G401.6 (cell line): ENCODE results near the gene PDHB.
"Not testable (repeated sequence)": the region's sequence is repeated elsewhere in the genome, so short reads cannot be mapped to it uniquely, and the experiment has no call there.

Experiments
- FAIRE-seq: peaks from 2 replicates; lab custom pipeline; 2012; peaks lifted over from hg19 to GRCh38; lab: Jason Lieb, UNC

The PDHB gene

DNA sequence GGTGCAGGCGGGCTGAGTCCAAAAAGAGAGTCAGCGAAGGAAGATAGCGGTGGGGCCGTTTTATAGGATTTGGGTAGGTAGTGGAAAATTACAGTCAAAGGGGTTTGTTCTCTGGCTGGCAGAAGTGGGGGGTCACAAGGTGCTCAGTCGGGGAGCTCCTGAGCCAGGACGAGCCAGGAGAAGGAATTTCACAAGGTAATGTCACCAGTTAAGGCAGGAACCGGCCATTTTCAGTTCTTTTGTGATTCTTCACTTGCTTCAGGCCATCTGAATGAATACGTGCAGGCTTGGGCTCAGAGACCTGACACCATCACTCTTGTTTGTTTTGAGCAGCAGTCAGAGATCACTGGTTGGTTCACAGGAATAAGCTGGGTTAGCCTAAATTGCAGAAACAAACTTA is 3.6 kb upstream of the PDHB start:
- FAIRE-seq = not testable (repeated sequence)

- FAIRE-seq = peak; percentile 51
Observed at GRCh38 chr3:58434990-58435389, 1.4 kb upstream of the PDHB start.

DNA sequence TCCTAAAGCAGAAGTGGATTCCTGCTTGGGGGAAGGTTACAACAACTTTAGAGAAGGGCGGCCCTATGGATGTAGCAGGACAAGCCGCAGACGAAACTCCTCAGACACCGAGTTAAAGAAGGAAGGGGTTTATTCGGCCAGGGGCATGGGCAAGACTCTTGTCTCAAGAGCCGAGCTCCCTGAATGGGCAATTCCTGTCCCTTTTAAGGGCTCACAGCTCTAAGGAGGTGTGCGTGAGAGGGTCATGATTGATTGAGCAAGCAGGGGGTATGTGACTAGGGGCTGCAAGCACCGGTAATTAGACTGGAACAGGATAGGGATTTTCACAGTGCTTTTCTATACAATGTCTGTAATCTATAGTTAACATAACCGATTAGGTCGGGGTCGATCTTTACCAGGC is 879 bp upstream of the PDHB start:
- no peak for FAIRE-seq

DNA sequence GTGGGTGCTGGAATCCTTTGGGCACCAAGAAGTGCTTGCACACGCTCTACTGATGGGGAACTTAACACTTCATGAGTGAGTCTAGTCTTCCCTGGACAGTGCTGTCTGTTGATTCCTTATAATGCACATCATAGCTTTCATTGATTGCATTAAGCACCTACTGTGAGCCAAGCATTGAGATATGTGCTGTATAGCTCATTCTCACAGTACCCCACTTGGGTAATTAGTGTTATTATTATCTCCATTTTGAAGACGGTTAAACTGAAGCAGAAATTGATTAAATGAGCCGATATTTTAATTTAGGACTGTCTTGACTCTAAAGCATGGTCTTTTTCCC is 504 bp upstream of the PDHB start:
- FAIRE-seq = no peak

- FAIRE-seq = no peak
Observed at GRCh38 chr3:58432905-58433304, 727 bp downstream of the PDHB start.

DNA sequence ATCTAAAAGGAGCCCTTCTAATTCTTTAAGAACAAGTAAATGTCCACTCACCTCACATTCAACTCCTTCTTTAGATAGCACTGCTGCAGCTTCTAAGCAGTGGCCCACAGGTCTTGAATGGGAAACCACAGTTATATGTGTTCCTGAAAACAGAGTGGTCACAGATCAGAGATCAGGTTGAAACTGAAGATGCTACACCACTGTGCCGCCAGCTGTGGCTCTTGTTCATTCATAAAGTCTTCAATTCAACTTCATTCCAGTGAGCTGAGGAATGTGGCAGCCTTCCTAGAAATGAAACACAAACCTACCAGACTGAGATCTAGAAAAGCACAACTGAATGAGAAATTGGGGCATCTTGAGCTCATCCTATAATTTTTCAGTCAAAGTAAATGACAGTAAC is 4.0 kb downstream of the PDHB start:
- FAIRE-seq = no peak

- no peak for FAIRE-seq
Observed at GRCh38 chr3:58427661-58428361, 5.8 kb downstream of the PDHB start.

GRCh38 chr3:58425782-58426181 is 7.8 kb downstream of the PDHB start:
- FAIRE-seq = peak; percentile 13

- FAIRE-seq = no peak
Observed at GRCh38 chr3:58424613-58425012, 9.0 kb downstream of the PDHB start.

DNA sequence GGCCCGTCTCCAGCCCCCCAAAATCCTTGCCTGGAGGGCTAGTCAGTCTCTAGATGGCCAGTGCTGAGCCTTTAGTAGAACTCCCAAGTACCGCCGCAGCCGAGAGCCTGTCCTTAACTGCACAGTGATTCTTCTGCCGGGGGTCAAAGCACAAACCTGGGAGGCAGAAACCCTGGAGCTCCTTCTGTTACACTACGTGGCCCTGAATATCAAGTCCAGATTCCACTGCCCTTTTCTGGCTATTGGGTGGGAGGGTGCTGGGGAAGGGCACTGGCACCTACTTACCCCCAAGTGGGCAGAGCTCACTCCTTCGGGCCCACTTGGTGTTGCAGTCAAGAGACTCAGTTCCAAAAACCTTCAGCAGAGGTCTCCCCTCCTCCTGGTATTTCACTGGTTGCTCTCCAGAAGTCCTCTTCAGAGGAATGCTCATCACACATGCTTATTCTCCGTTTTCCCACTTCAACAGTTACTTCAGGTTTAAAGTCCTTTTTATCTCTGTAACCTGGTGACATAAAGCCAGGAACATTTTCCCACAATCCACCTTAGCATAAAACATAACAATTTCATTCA is 10.8 kb downstream of the PDHB start:
- FAIRE-seq = peak; percentile 94

GRCh38 chr3:58421004-58421403 is 12.6 kb downstream of the PDHB start:
- no peak for FAIRE-seq

DNA sequence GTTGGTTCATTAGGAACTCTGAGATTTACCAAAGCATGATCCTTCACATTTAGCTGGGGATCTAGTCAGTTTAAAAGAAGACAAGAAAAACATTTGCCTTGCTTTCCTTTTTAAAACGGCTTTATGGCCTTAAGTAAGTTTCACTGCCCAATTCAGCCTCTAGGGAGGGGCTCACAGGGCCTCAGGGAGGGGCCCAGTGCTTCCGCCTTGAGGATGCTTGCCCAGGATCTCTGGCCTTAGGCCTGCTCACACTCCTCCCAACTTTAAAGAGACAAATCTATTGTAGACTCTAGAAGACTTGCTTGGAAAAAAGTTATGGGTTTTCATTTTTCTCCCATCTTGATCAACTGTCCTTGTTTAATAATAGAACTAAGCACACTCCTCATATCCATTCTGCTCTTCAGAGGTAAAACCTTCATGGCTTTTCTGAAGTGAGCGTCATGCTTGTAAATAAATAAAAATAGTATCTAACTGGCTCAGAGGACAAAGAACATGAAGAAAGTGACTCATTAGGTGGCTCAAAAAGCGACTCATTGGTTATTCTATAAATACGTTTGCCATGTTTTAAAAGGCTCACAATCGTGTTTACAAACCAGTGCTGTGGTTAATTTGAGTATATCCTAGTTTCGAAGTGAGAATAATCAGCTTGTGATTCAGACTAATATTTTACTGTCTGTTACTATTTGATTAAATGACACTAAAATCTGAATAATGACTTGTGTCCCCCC is 13.7 kb downstream of the PDHB start:
- FAIRE-seq = no peak

DNA sequence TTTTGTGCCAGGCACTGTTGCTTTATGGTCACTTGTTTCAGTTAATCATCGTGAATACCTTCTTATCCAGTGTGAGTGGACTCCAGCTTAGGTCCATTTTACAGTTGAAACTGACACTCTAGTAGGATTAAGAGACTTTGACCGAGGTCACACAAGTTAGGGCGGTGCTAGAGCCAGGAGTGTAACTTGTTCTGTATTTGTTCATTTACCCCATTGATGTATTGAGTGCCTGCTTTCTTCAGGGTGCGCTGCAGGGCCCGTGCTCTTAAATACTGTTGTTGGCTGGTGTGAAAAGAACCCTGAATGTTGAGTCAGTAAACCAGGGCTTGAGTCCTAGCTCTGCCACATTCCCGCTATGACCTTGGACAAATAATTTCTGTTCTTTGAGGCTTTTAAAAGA is 15.4 kb downstream of the PDHB start:
- FAIRE-seq = no peak

GRCh38 chr3:58417075-58417474 is 16.6 kb downstream of the PDHB start:
- FAIRE-seq = no peak

DNA sequence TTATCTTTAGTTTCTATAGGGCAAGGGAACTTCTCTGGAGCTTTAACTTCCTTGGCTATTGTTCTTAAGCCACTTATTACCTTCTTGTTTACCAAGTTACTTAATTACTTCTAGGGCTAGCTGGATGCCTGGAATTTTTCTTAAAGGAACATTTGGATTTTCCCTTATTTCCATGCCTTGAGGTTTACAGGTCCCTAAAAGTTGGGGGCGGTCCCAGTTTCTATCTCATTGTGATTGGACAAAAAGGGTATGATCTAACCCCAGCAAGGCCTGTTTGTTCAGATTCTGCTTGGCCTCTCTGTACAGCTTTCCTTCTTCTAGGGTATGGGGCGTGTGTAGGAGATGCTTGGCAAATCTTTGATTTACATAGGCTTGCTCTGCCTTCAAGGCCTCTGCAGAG is 17.4 kb downstream of the PDHB start:
- peak; percentile 87 for FAIRE-seq

DNA sequence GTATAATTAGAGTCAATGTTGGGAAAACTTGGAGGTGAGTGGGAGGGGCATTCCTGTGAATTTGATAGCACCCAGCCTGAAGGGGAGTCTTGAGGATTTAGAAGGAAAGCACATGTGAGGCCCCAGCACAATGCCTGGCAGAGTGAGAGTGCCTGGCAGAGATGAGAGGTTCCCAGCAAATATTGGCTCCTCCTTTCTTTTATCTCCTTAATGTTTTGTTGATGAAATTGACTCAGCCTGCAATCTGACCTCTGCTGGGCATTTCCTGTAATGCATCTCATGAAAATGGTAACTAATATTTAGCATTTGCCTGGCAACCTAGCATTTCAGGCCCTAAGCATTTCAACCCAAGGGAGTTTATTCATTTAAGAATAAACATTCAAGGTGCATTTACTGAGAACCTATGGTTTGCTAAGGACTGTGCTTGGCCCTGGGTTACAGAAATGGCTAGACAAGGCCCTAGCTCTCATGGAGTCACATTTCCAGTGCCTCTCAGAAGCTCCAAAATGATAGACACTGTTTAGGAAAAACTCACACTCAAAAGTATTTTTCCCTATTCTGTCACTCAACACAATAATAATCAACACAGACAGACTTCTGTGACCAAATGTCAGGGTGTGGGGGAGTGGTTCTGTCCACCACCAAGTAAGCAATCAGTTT is 19.0 kb downstream of the PDHB start:
- peak; percentile 82 for FAIRE-seq

- FAIRE-seq = no peak
Observed at GRCh38 chr3:58411851-58412830, 21.5 kb downstream of the PDHB start.

DNA sequence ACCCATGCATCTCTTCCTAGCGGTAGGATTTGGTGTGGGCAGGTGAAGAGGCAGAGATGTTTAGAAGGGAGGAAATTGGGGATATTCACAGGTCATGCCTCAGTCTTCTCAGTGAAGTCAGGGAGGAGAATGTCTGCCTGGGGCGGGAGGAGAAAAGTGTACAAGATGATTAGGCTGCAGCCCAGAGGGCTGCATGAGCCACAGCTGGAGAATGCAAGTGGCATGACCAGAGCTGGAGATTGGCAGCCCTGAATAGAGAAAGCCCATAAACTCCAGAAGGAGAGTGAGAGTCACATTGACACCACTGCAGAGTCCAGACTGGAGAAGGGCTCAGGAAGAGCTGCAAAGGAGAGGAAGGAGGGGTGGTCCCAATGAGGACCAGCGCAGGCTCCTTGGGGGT is 22.6 kb downstream of the PDHB start:
- no peak for FAIRE-seq

GRCh38 chr3:58409663-58410062 is 24.0 kb downstream of the PDHB start:
- no peak for FAIRE-seq

- no peak for FAIRE-seq
Observed at GRCh38 chr3:58408906-58409305, 24.7 kb downstream of the PDHB start.

- no peak for FAIRE-seq
Observed at GRCh38 chr3:58404396-58404795, 29.2 kb downstream of the PDHB start.

GRCh38 chr3:58403513-58404109 is 30.0 kb downstream of the PDHB start:
- peak; percentile 27 for FAIRE-seq
